ENCODE data around the gene DUSP28.

Gene DUSP28

DNA sequence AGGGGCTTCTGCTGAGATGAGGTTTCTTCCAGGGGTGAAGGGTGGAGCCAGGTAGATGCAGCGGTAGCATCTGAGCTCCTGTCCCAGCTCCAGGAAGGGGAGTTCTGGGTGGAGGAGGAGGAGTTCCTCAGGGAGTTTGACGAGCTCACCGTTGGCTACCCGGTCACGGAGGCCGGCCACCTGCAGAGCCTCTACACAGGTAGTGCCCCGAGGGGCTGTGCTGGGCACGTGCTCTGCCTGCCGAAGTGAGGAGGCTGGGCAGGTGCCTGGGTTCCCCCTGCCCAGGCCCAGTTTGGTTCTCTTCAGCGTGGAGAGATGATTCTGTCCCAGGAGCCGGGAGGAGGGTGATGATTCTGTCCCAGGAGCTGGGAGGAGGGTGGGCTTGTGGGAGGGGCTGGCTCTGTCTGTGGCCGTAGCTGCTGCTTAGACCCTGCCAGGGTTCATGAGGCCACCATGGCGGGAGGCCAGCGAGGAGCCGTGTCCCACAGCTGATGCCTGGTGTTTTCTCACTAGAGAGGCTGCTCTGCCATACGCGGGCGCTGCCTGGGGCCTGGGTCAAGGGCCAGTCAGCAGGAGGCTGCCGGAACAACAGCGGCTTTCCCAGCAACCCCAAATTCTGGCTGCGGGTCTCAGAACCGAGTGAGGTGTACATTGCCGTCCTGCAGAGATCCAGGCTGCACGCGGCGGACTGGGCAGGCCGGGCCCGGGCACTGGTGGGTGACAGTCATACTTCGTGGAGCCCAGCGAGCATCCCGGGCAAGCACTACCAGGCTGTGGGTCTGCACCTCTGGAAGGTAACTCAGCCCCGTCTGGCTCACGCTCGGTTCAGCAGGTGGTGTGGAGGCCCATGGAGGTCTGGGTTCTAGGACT, 34.6 kb downstream of the DUSP28 start:
- Histone ChIP-seq H3K27ac (no peak overlapping the region), H3K36me3 (peaks cover 50% of the 10 kb centered on the region), H3K9me3 (ENCODE audit: severe bottlenecking) (no peaks in the 10 kb centered on the region), H3K4me3 (ENCODE audit: low read depth, low read length) (no peak overlapping the region), H3K27me3 (ENCODE audit: insufficient read depth, low read depth, severe bottlenecking) (no peaks in the 10 kb centered on the region)
- TF ChIP-seq, protein P1, sequence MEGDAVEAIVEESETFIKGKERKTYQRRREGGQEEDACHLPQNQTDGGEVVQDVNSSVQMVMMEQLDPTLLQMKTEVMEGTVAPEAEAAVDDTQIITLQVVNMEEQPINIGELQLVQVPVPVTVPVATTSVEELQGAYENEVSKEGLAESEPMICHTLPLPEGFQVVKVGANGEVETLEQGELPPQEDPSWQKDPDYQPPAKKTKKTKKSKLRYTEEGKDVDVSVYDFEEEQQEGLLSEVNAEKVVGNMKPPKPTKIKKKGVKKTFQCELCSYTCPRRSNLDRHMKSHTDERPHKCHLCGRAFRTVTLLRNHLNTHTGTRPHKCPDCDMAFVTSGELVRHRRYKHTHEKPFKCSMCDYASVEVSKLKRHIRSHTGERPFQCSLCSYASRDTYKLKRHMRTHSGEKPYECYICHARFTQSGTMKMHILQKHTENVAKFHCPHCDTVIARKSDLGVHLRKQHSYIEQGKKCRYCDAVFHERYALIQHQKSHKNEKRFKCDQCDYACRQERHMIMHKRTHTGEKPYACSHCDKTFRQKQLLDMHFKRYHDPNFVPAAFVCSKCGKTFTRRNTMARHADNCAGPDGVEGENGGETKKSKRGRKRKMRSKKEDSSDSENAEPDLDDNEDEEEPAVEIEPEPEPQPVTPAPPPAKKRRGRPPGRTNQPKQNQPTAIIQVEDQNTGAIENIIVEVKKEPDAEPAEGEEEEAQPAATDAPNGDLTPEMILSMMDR (IDR thresholded peaks at IDR 0.05; ENCODE audit: low read depth, low read length): no peak
- DNase-seq: no peak

DNA sequence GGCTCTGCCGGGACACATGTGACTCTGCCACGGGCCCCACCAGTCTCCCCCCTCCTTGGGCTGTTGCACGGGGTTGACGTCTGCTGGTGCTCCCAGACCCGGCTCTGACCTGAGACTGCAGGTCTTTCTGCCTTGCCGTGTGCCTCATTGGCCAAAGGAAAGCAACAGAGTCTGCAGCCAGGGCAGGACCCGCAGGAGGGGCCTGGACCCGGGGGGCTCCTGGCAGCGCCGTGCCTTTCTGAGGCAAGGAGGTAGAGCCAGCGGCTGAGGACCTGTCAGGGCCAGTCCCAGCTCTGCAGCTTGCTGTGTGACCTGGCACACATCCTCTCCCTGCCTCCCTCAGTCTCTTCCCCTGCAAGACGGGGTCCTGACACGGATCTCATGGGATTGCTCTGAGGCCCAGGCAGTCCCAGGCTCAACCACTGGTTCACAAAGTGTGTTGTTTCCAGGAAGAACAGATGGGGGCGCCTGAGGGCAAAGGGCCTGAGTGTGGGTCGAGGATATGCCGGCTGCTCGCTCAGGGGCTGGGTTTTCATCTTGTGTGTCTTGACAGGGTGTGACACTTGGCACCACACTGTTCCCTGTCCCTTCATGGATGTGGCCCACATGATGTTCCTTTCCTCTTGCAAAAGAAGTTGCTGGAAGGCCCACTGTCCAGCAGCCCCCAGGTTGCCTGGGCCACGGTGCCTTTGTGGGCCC, 35.4 kb downstream of the DUSP28 start:
- peaks cover 48% of the 10 kb centered on the region for H3K36me3 ChIP-seq
- DNase-seq: peak; percentile 61
- TF ChIP-seq, protein P1 (IDR thresholded peaks at IDR 0.05; ENCODE audit: low read depth, low read length): peak; percentile 64
- H3K9me3 ChIP-seq (ENCODE audit: severe bottlenecking): no peaks in the 10 kb centered on the region
- no peaks in the 10 kb centered on the region for H3K27me3 ChIP-seq (ENCODE audit: insufficient read depth, low read depth, severe bottlenecking)
- H3K27ac ChIP-seq: no peak overlapping the region
- H3K4me3 ChIP-seq (ENCODE audit: low read depth, low read length): no peak overlapping the region

DNA sequence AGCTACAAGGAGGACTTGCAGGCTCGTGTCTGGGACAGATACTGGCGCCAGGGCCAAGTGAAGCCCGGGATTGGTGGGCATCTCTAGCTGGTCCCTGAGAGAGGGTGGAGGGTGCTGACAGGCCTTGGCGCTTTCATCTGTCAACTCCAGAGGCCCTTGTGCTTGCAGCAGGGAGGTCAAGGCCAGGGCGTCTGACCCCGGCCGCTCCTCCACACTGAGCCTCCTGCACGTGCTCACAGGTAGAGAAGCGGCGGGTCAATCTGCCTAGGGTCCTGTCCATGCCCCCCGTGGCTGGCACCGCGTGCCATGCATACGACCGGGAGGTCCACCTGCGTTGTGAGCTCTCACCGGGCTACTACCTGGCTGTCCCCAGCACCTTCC, 35.9 kb downstream of the DUSP28 start:
- Histone ChIP-seq H3K36me3 (peaks cover 42% of the 10 kb centered on the region), H3K27me3 (ENCODE audit: insufficient read depth, low read depth, severe bottlenecking) (no peaks in the 10 kb centered on the region), H3K9me3 (ENCODE audit: severe bottlenecking) (no peaks in the 10 kb centered on the region), H3K4me3 (ENCODE audit: low read depth, low read length) (no peak overlapping the region), H3K27ac (no peak overlapping the region)
- DNase-seq: peak; percentile 8
- TF ChIP-seq, protein P1 (IDR thresholded peaks at IDR 0.05; ENCODE audit: low read depth, low read length): no peak

DNA sequence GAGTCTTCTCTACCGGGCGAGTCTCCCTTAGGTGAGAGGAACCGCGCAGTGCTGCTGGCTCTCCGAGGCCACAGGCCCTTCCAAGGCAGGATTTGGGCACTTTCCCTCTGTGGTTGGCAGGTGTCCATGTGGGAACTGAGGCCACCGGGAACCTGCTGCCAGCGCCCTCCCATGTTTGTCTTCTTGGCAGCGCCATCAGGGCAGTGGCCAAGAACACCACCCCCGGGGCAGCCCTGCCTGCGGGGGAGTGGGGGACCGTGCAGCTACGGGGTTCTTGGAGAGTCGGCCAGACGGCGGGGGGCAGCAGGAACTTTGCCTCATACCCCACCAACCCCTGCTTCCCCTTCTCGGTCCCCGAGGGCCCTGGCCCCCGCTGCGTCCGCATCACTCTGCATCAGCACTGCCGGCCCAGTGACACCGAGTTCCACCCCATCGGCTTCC, 36.4 kb downstream of the DUSP28 start:
- Histone ChIP-seq H3K27me3 (ENCODE audit: insufficient read depth, low read depth, severe bottlenecking) (no peaks in the 10 kb centered on the region), H3K36me3 (peaks cover 38% of the 10 kb centered on the region), H3K4me3 (ENCODE audit: low read depth, low read length) (no peak overlapping the region), H3K9me3 (ENCODE audit: severe bottlenecking) (no peaks in the 10 kb centered on the region), H3K27ac (no peak overlapping the region)
- DNase-seq: peak; percentile 5
- TF ChIP-seq, protein P1 (IDR thresholded peaks at IDR 0.05; ENCODE audit: low read depth, low read length): no peak

DNA sequence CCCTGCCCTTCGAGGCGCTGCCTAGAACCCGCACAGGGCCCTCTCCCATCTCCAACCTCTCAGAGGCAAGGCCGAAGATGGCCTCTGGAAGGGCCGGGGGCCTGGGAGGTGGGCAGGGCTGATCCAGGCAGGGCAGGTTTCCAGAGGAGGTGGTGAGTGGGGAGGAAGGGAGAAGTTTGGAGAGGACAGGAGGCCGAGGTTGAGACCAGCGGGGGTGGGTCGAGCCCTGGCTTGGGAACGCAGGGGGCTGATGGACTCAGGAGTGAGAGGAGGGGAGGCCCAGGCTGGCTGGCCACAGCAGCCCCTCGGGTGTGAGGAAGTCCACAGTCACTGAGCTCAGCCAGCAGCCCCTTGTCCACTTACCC, 36.9 kb downstream of the DUSP28 start:
- Histone ChIP-seq H3K27me3 (ENCODE audit: insufficient read depth, low read depth, severe bottlenecking) (no peaks in the 10 kb centered on the region), H3K4me3 (ENCODE audit: low read depth, low read length) (no peak overlapping the region), H3K27ac (no peak overlapping the region), H3K36me3 (peaks cover 33% of the 10 kb centered on the region), H3K9me3 (ENCODE audit: severe bottlenecking) (no peaks in the 10 kb centered on the region)
- peak; percentile 4 for DNase-seq
- TF ChIP-seq, protein P1 (IDR thresholded peaks at IDR 0.05; ENCODE audit: low read depth, low read length): no peak
